Fibroblast of upper back skin (primary cell): ENCODE results near the gene AHCTF1.

Experiments used
- DNase-seq: peaks from one replicate; pipeline ENCODE4 v3.0.0-alpha.2; 2013

AHCTF1 gene

DNA sequence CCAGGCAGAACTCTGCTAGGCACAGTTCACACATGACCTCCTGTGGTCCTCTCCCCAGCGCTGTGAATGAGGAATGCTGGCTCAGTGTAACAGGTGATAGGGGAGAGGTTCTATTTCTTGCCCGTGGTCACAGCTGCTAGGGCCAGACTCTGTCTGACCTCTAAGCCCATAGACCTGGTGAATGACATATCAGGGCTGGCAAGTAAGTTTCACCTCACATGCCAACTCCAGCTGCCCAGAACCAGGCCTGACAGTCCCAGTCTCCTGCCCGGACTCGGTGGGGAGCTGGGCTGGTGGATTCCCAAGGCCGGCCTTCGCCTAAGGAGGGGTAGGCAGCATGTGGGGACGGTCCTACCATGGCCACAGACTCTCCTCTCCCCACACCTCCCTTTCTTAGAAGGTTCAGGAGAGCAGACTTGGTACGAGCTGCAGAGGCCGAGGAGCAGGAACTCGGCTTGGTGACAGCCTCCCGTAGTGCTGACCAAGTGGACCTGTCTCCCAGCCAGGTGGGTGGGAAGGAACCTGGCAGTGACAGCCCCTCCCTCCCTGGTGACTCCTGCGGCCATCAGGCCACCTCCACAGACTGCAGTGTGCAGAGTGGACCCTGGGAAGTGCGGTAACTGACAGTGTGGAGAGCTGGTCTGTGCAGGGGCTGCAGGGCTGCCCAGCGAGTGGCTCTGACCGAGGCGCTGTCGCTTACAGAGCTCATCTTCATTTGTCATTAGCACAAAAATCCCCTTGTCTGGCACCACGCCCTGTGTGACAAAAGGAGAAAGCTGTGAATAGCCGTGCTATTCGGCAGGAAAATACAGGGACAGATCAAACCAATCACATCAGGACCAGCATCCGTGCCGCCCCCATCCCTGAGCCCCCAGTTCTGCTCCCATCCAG is 132.9 kb downstream of the AHCTF1 start:
- no peak for DNase-seq

DNA sequence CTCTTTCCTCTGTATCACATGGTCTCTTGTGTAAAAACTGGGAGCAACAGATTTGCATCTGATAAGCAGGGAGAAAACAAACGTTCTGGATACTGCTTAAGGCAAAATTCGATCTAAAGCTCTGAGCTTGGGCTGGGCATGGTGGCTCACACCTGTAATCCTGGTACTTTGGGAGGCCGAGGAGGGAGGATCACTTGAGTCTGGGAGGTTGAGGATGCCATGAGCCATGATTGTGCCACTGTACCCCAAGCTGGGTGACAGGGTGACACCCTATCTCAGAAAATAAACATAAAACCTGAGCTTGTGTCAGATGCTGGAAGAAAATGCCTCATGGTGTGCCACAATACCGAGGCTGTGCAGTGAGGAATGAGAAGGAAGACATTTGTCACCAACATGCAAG is 133.6 kb downstream of the AHCTF1 start:
- no peak for DNase-seq

DNA sequence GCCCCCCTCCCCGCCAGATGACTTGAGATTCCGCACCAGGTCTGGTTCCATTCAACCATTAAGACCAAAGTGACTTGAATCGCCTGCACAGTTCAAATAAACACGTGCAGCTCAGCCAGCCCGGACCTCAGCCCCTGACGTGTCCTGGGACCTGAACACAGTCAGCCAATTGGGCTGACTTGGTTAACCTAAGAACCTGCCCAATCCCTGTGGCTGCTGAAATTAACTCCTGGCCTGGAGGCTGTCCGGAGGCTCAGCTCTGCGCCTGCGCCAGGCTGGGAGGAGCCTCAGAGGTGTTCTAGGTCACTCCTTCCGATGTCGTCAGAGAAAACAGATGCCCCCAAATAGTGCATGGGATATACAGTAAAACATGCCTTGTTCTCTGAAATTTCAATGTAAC is 134.2 kb downstream of the AHCTF1 start:
- no peak for DNase-seq

DNA sequence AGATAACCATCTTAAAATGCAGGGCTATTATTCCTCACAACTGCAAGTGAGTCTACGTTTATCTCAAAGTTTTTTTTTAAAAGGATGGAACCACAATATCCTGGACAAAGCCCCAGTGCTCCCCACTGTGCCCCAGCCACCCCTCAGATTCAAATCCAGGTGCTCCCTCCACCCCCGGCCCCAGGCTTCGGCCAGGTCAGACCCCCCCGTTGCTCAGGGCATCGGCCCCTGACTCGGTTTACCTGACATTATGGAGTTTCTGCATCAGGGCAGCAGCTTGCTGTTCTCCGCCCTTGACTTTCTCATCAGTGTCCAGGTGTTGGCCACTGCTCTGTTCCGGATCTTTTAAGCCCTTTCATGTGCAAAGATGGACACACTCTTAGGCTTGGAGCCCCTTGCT is 134.6 kb downstream of the AHCTF1 start:
- DNase-seq, result no peak

DNA sequence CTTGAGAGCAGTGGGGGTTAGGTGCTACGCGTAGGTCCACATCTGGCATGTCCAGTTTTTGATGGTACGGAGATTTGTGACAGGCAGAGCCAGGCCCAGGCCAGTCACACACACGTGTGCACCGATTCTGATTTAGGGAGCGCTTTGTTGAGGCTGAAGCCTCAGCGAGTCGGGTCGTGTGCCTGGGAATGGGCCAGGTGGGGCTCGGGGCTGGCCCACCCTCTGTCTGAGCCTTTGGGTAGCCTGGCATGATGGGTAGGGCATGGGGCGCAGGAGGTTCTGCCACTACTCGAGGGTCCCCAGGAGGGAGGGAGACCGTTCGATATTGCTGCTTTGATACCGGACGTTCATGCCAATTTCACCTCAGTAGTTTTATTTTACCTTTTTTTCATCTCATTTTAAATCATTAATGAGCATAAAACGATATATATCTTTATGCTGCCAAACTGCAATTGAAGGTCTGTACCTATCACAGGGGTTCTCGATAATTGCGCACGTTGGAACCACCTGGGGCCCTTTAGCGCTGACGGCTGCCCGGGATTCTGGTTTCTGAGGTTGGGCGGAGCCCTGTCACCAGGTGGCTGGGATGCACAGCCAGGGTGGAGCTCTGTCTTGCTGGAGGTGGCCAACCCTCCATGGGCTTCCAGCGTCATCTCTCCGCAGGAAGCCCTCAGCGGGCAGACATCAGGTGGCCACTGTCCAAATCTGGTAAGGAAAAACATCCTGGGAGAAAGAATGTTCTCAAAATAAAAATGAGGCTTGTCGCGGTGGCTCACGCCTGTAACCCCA is 135.6 kb downstream of the AHCTF1 start:
- DNase-seq, result no peak

DNA sequence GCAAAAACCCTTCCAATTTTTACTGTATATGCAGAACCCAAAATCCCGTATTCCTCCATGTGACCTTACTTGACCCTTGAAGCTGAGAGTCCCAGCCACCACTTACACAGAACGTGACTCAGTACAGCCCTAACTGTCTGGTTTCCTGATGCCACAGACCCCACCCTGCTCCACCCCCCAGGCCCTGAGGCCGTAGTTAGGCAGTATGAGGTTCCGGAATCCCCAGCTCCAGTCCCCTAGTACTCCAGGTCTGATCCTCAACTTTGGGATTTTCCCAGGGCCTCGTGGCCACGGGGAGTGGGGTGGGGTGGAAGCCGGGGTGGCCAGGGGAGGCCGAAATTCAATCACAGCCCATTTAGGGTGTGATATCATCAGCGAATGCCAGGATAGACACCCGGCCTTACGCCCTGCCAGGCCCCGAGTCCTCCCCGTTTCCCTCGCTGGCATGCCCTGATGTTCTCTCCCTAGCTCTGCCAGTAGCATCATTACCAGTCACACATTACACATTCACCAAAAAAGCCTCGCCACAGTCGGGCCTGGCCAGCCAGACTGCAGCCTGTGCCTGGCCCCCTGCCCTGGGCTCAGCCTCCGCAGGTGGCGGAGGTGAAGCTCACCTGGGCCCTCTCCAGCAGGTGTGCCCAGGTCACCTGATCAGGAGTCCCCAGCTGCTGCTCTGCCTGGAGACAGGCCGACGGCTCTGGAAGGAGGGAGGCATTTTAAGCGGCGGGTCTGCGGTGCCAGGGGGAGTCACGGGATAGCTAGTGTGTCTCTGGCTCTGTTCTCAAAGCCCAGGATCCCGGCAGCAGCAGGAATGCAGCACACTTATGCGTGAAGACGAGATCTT is 136.7 kb downstream of the AHCTF1 start:
- DNase-seq, result peak; percentile 13

DNA sequence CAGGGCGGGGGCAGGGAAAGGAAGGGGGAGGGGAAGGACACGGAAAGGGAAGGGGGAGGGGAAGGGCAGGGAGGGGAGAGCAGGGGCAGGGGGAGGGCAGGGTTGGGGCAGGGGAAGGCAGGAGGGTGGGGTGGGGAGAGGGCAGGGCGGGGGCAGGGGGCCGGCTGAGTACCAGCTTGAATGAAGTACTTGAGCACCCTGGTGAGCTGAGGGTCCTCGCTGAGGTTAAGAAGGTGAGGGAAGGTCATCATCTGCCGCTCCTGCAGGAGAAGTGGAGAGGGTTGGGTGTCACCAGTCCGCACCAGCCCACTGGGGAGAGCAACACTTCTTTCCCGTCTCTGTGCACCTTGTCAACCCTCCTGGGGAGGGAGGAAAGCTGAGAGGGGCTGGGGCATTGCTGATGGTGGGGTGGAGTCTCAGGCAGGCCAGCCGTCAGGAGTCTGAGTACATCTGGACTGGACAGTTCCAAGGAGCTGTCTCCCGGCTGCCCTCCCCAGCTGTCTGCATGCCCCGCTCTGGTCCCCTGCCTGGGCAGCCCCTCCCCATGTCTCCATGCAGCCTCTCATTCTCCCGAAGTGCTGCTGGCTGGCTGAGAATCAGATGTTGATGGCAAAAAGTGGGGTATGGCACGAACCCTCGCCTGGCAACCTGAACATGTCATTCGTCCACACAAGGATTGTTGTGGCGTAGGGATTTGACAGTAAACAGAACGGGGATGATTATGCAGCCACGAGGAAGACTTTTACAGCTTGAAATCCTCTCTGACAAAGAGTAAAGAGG is 137.5 kb downstream of the AHCTF1 start:
- DNase-seq, result peak; percentile 9

DNA sequence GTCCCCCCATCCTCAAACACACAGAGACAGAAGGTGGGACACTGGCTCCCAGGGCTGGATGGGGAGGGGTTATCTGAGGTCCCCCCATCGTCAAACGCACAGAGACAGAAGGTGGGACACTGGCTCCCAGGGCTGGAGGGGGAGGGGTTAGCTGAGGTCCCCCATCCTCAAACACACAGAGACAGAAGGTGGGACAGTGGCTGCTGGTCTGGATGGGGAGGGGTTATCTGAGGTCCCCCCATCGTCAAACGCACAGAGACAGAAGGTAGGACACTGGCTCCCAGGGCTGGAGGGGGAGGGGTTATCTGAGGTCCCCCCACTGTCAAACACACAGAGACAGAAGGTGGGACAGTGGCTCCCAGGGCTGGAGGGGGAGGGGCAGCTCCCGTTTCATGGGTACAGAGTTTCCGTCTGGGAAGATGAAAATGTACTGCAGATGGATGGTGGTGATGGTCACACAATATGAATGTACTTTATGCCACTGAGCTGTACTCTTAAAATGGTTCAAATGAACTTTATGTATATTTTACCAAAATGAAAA is 138.3 kb downstream of the AHCTF1 start:
- no peak for DNase-seq

DNA sequence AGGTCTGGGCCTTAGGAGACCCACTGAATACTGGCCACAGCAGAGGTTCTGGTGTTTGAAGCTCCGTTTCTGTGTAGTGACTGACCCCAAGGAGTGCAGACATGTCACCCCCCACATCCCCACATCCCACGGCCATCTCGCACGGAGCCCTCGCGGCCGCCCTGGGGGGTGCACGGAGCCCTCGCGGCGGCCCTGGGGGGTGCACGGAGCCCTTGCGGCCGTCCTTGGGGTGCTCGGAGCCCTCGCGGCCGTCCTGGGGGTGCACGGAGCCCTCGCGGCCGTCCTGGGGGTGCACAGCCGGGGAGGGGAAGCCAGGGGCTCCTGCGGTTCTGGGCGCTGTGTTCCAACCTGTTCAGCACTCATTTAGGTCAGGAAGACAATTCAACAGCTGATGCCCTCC is 139.1 kb downstream of the AHCTF1 start:
- DNase-seq, result no peak

DNA sequence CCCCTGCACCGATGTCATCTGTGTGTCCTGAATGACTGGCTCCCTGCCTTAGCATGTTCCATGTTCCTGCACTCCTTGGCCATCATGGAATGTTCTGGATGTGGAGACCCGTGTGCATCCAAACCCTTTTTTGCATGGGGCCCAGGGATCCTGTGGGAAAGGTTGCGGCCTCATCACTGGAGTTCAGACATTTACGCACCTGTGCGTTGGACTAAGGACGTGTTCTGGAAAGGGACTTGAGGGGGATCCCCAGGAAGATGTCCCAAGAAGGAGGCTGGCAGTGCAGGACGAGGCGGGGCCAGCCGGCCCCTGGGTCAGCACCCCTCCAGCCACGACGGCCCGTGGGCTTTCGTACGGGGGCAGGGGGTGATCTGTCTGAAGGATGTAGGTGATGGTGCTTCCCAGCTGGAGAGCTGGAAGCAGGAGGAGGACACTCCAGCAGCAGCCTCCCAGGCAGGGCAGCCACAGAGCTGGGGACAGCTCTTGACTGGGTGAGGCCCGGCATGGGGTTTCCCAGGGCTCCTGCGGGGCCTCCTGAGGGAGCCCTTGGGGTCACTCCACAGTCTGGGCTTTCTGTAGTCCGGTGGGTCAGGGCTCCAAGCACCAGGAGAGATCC is 140.3 kb downstream of the AHCTF1 start:
- no peak for DNase-seq

DNA sequence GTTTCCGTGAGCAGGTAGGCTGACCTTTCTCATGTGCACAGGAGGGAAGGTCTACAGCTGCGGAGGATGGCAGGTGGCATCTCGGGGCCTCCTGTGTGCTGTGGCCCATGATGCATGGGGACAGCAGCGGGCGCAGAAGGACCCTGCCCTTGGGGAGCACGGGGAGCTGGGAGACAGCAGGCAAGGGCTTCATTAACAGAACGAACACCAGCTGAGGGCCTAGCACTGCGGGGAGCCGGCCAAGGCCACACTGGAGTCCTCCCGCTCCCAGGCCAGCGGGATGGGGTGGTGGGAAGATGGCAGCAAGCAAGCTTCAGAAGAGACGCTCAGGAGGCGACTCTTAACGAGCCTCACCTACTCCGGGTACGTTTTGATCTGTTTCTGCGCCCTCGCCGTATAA is 140.9 kb downstream of the AHCTF1 start:
- no peak for DNase-seq

DNA sequence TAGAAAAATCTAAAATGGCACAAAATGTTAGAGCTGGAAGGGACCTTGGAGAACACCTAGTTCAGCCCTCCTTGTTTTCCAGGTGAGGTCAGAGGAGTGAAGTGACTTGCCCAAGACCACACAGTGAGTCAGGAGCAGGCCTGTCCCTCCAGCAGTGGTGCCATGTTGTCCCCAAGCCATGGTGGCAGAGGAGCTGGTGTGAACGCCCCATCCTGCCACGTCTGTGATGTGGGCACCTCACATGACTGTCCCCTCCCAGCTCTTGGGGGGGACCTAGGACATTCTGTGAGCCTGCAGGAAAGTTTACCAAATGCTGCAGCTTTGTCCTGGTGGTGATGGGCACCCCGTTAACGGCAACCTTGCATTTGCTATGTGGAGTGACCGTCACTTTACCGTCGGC is 141.4 kb downstream of the AHCTF1 start:
- DNase-seq, result no peak

DNA sequence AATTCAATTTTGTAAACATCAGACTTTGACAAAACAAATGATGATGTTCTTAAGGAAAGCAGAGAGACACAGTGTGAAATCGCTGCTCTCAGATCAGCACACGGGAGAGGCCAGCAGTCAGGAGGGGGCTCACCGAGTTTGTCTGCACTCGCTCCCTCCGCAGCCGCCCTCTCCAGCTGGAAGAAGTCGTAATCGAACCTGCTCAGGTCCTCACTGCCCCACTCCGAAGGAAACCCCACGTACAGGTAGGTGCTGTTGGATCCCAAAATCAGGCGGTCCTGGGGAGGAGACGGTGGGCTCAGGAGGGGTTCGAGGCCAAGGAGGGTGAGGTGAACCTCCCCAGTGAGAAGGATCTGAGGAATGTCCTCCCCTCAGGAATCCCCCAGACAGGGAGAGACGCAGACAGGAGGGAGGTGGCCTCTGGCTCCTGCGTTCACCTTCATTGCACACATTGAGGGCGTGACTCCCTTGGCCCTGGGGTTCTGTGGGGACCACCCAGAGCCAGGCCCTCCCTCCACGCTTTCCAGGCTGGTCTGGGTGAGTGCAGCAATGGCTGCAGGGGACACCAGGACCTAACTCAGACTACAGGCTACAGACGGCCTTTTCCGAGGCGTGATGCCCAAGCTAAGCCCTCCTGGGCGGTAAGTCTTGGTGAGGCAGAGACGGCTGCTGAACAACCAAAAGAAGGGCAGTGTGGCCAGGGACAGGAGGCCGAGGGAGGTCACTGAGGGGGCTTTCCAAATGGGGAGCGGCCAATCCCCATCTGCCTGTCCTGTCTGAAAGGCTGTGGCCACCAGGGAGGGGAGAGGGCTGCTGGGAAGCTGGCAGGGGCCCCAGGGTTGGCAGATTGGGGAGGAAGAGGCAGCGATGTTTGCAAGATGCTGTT is 142.1 kb downstream of the AHCTF1 start:
- no peak for DNase-seq
